Ovary (tissue), 3 donors: Measurements from ENCODE around the gene SLC15A1.

ENCODE experiments used
- POLR2A ChIP-seq: fragments of 450-650 bp; IDR thresholded peaks from one replicate; pipeline ENCODE4 v1.6.1; 2017; ENCODE audit warnings: antibody characterized with exemption, mild to moderate bottlenecking, moderate library complexity
- TF ChIP-seq, protein P1 (sequence below), 3 donors: fragments of 450-650 bp in 2 of 3; fragments of 200-600 bp in 1 of 3; IDR thresholded peaks; one replicate each; pipeline versions ENCODE4 v1.5.1 to v1.8.0; 2016 to 2022; ENCODE audit warnings: antibody characterized with exemption in 3 of 3, mild to moderate bottlenecking in 1 of 3
- donor health status: DM: no; HTN: no; CAD: no.

DNA sequence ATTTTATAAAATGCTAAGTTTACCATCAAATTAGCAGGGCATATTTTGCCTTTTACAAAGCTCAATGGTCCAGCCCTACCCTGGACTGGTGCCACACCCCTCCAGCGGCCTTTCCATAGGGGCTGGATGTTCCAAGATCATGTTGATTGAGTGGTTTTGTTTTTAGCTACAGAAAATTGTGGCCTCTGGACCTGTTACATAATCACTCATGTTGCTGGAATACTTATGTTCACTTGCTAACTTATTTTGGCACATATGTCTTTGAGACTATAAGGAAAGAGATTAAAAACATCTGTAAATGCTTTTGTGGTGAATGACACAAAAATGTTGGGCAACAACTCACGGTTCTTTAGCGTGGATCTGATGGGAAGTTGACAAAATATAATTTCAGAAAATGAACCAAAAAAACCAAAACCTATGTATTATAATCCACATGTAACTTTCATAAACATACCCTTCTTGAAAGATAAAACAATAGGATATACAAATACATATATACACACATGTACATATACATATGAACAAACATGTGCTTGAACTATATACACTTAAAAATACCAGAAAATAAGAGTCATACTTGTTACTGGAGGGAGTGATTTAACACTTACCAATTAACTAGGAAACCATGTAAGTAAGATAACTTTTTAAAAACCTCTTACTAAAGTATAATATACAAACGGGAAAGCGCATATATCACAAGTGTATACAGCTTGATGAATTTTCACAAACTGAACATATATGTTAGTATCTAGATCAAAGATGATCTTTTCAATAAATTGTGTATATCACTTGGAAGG lies 46.6 kb upstream of the SLC15A1 start:
- TF ChIP-seq, protein P1, sequence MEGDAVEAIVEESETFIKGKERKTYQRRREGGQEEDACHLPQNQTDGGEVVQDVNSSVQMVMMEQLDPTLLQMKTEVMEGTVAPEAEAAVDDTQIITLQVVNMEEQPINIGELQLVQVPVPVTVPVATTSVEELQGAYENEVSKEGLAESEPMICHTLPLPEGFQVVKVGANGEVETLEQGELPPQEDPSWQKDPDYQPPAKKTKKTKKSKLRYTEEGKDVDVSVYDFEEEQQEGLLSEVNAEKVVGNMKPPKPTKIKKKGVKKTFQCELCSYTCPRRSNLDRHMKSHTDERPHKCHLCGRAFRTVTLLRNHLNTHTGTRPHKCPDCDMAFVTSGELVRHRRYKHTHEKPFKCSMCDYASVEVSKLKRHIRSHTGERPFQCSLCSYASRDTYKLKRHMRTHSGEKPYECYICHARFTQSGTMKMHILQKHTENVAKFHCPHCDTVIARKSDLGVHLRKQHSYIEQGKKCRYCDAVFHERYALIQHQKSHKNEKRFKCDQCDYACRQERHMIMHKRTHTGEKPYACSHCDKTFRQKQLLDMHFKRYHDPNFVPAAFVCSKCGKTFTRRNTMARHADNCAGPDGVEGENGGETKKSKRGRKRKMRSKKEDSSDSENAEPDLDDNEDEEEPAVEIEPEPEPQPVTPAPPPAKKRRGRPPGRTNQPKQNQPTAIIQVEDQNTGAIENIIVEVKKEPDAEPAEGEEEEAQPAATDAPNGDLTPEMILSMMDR (IDR thresholded peaks at IDR 0.05): no peak
- TF ChIP-seq POLR2A: no peak
